A549 (cell line): ENCODE measurements around the gene DBH.

Experiments used
- BHLHE40 ChIP-seq: IDR thresholded peaks from 2 replicates; pipeline ENCODE4 v1.6.1; 2012; ENCODE audit warnings: low read depth, low read length, inconsistent platforms
- CEBPB ChIP-seq, 2 experiments: fragments of >200 bp in 1 of 2; sonication (Bioruptor Twin) in 1 of 2; formaldehyde crosslinking in 1 of 2; IDR thresholded peaks; 2 replicates each; pipeline ENCODE4 v1.6.1; 2012 to 2016
- EHF ChIP-seq: fragments of 250-450 bp; sonication (Bioruptor Pico); IDR thresholded peaks from 2 replicates; pipeline ENCODE4 v1.5.0; 2020; ENCODE audit warnings: mild to moderate bottlenecking
- EP300 ChIP-seq, 2 experiments: fragments of >200 bp; sonication (Bioruptor Twin); formaldehyde crosslinking; IDR thresholded peaks; 2 replicates in 1 of 2; 3 replicates in 1 of 2; pipeline ENCODE4 v1.6.1; 2016 to 2017
- POLR2A ChIP-seq: IDR thresholded peaks from 2 replicates; pipeline ENCODE4 v1.6.1; 2012; ENCODE audit warnings: mild to moderate bottlenecking, low read length
- RAD21 ChIP-seq, 2 experiments: fragments of >200 bp in 1 of 2; sonication (Bioruptor Twin) in 1 of 2; formaldehyde crosslinking in 1 of 2; IDR thresholded peaks in 1 of 2; conservative IDR thresholded peaks in 1 of 2; 2 replicates in 1 of 2; 3 replicates in 1 of 2; pipeline ENCODE4 v1.6.1; 2012 to 2018; ENCODE audit warnings: inconsistent platforms in 1 of 2
- REST ChIP-seq: fragments of 200-600 bp; sonication (generic); IDR thresholded peaks from 2 replicates; pipeline ENCODE4 v1.6.1; 2016; ENCODE audit warnings: antibody characterized with exemption, mild to moderate bottlenecking, moderate library complexity
- SMC3 ChIP-seq: fragments of >200 bp; sonication (Bioruptor Twin); formaldehyde crosslinking; IDR thresholded peaks from 3 replicates; pipeline ENCODE4 v1.6.1; 2018; ENCODE audit warnings: inconsistent platforms
- TF ChIP-seq, protein P1 (sequence below): fragments of >200 bp; sonication (Bioruptor Twin); formaldehyde crosslinking; IDR thresholded peaks from 3 replicates; pipeline ENCODE4 v1.5.1; 2016

GRCh38 chr9:133622555-133622954 is 13.6 kb upstream of the DBH start:
- no peak for TF ChIP-seq POLR2A
- TF ChIP-seq CEBPB (IDR thresholded peaks at IDR 0.05), result no peak
- no peak for TF ChIP-seq EP300 (IDR thresholded peaks at IDR 0.05)
- no peak for TF ChIP-seq RAD21 (conservative IDR thresholded peaks at IDR 0.05 in 1 of 2, IDR thresholded peaks at IDR 0.05 in 1 of 2)
- no peak for TF ChIP-seq BHLHE40
- TF ChIP-seq, protein P1, sequence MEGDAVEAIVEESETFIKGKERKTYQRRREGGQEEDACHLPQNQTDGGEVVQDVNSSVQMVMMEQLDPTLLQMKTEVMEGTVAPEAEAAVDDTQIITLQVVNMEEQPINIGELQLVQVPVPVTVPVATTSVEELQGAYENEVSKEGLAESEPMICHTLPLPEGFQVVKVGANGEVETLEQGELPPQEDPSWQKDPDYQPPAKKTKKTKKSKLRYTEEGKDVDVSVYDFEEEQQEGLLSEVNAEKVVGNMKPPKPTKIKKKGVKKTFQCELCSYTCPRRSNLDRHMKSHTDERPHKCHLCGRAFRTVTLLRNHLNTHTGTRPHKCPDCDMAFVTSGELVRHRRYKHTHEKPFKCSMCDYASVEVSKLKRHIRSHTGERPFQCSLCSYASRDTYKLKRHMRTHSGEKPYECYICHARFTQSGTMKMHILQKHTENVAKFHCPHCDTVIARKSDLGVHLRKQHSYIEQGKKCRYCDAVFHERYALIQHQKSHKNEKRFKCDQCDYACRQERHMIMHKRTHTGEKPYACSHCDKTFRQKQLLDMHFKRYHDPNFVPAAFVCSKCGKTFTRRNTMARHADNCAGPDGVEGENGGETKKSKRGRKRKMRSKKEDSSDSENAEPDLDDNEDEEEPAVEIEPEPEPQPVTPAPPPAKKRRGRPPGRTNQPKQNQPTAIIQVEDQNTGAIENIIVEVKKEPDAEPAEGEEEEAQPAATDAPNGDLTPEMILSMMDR, result no peak
- TF ChIP-seq EHF (CRISPR knock-in tag), result no peak
- no peak for TF ChIP-seq REST
- TF ChIP-seq SMC3, result no peak
